ENCODE measurements around the gene PRRT1B. TPM values are rescaled to one million over a fixed set of nuclear protein-coding genes. Genes with fewer than 3 reads are reported as not detected.

PRRT1B gene
- polyA plus RNA-seq, 2 of the 4 experiments (the other 2 are of a cell fraction), result 0.79 to 0.80 TPM

DNA sequence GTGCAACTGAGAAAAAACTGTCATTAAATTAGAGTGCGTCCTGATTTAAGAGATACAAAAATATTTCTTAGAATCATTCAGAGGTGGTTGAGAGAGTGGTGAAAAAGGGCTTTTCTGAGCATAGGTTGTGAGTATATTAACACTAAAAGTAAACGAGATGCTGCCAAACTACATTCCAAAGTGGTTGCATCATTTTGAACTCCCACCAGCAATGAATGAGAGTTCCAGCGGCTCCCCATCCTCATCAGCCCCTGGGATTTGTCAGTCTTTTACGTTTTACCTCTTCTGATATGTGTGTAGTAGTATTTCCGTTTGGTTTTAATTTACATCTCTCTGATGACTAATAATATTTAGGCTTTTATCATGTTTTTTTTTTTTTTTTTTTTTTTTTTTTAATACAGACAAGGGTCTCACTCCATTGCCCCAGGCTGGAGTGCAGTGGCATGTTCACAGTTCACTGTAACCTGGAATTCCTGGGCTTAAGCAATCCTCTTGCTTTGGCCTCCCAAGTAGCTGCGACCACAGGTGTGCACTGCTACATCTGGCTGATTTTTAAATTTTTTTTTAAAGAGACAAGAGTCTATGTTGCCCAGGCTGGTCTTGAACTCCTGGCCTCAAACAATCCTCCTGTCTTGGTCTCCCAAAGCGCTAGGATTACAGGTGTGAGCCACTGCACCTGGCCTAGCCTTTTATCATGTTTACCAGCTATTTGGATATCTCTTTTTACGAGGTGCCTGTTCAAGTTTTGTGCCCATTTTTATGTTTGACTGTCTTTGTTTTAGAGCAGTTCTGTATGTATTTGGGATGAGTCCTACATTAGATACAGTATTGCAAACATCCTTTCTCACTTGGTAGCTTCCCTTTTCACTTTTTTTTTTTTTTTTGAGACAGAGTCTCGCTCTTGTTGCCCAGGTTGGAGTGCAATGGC lies 17.0 kb downstream of the PRRT1B start (continued):
- TF ChIP-seq RFX5 (IDR thresholded peaks at IDR 0.05), result no peak
- TF ChIP-seq SMC3 (IDR thresholded peaks at IDR 0.05), result no peak
- no peak for TF ChIP-seq FOXS1 (CRISPR knock-in tag; IDR thresholded peaks at IDR 0.05)
- no peak for TF ChIP-seq SREBF2 (IDR thresholded peaks at IDR 0.05)
- TF ChIP-seq RARB (CRISPR knock-in tag; IDR thresholded peaks at IDR 0.05), result no peak
- no peak for TF ChIP-seq CBX2 (IDR thresholded peaks at IDR 0.05; ENCODE audit: borderline replicate concordance, low read depth)
- no peak for TF ChIP-seq TFCP2L1 (CRISPR knock-in tag; IDR thresholded peaks at IDR 0.05)

DNA sequence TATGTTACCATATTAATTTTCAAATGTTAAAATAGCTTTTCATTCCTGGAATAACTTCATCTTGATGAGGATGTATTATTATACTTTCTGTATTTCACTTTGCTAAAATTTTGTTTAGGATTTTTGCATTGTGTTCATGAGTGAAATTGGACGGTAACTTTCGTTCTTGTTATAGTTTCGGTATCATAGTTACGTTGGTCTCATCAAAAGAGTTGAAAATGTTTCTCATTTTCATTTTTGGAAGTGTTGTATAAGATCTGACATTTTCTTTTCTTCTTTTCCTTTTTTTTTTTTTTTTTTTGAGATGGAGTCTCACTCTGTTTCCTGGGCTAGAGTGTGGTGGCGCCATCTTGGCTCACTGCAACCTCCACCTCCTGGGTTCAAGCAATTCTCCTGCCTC lies 20.0 kb downstream of the PRRT1B start:
- DNase-seq (ENCODE audit: low read depth in 1 of 2, low spot score in 1 of 2) (no peak), FAIRE-seq (no peak), ATAC-seq (no peak)
- POLR2A ChIA-PET, result no interaction called here
- no peak overlapping the region for H3K4me3 ChIP-seq
- H3K9me3 ChIP-seq, result peaks cover 13% of the 10 kb centered on the region; the same call in 2 of the 3 replicates
- no peaks in the 10 kb centered on the region for H3K4me1 ChIP-seq
- H3K27ac ChIP-seq, result no peak overlapping the region
- no peak for TF ChIP-seq POLR2A (IDR thresholded peaks at IDR 0.05; ENCODE audit: low read length)
- no peak for TF ChIP-seq EP300 (IDR thresholded peaks at IDR 0.05)
- no peak for TF ChIP-seq MAFK (IDR thresholded peaks at IDR 0.05; ENCODE audit: partially characterized antibody)
- no peak for TF ChIP-seq ESRRA (IDR thresholded peaks at IDR 0.05; ENCODE audit: borderline replicate concordance, low read length)
- no peak for TF ChIP-seq FOSB (CRISPR knock-in tag; IDR thresholded peaks at IDR 0.05)
- TF ChIP-seq KDM1A (IDR thresholded peaks at IDR 0.05; ENCODE audit: low read depth), result no peak
- no peak for TF ChIP-seq RNF2 (IDR thresholded peaks at IDR 0.05; ENCODE audit: borderline replicate concordance, low read depth)
- TF ChIP-seq BHLHE40 (IDR thresholded peaks at IDR 0.05; ENCODE audit: low read depth, low read length), result no peak
- no peak for TF ChIP-seq MAZ (IDR thresholded peaks at IDR 0.05; ENCODE audit: borderline replicate concordance, low read depth, low read length)
- TF ChIP-seq HMGXB4 (CRISPR knock-in tag; IDR thresholded peaks at IDR 0.05; ENCODE audit: borderline replicate concordance), result no peak
- CTCF ChIA-PET, result interaction anchor here (0.6 to 1.9 kb wide), 4 partner anchors 26 to 602 kb away, joined by 3 to 7 read pairs (median 3); no protein-coding TSS in a partner anchor
- 81% methylated on average over 5 of the region's 5 CpGs for WGBS (ENCODE audit: missing lambda C conversion rate)
- H3K4me2 ChIP-seq, result no peak overlapping the region

DNA sequence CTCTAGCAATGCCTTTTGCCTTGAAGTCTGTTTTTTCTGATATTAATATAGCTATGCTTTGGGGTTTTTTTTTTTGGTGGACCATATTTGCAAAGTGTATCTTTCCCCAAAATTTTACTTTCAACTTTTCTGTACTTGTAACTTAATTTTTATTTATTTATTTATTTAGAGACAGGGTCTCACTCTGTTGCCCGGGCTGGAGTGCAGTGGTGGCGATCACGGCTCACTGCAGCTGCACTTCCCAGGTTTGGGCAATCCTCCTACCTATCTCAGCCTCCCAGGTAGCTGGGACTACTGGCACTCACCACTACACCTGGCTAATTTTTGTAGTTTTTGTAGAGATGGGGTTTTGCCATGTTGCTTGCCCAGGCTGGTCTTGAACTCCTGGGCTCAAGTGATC lies 20.8 kb downstream of the PRRT1B start:
- TF ChIP-seq JUN (IDR thresholded peaks at IDR 0.05) (no peak), NPAS2 (CRISPR knock-in tag; IDR thresholded peaks at IDR 0.05; ENCODE audit: borderline replicate concordance) (no peak), SMC3 (IDR thresholded peaks at IDR 0.05) (no peak), CEBPB (IDR thresholded peaks at IDR 0.05) (no peak), ESRRA (IDR thresholded peaks at IDR 0.05; ENCODE audit: borderline replicate concordance, low read length) (no peak), EHF (CRISPR knock-in tag; IDR thresholded peaks at IDR 0.05) (no peak), ZC3H11A (IDR thresholded peaks at IDR 0.05) (no peak), MYC (IDR thresholded peaks at IDR 0.05; ENCODE audit: borderline replicate concordance, low read length) (no peak), ZFP36 (IDR thresholded peaks at IDR 0.05; ENCODE audit: borderline replicate concordance, partially characterized antibody) (no peak), HDAC2 (IDR thresholded peaks at IDR 0.05) (no peak), CHD4 (IDR thresholded peaks at IDR 0.05; ENCODE audit: borderline replicate concordance) (no peak)
- TF ChIP-seq, protein P1, sequence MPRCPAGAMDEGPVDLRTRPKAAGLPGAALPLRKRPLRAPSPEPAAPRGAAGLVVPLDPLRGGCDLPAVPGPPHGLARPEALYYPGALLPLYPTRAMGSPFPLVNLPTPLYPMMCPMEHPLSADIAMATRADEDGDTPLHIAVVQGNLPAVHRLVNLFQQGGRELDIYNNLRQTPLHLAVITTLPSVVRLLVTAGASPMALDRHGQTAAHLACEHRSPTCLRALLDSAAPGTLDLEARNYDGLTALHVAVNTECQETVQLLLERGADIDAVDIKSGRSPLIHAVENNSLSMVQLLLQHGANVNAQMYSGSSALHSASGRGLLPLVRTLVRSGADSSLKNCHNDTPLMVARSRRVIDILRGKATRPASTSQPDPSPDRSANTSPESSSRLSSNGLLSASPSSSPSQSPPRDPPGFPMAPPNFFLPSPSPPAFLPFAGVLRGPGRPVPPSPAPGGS (IDR thresholded peaks at IDR 0.05), result no peak
- TF ChIP-seq, protein P2, sequence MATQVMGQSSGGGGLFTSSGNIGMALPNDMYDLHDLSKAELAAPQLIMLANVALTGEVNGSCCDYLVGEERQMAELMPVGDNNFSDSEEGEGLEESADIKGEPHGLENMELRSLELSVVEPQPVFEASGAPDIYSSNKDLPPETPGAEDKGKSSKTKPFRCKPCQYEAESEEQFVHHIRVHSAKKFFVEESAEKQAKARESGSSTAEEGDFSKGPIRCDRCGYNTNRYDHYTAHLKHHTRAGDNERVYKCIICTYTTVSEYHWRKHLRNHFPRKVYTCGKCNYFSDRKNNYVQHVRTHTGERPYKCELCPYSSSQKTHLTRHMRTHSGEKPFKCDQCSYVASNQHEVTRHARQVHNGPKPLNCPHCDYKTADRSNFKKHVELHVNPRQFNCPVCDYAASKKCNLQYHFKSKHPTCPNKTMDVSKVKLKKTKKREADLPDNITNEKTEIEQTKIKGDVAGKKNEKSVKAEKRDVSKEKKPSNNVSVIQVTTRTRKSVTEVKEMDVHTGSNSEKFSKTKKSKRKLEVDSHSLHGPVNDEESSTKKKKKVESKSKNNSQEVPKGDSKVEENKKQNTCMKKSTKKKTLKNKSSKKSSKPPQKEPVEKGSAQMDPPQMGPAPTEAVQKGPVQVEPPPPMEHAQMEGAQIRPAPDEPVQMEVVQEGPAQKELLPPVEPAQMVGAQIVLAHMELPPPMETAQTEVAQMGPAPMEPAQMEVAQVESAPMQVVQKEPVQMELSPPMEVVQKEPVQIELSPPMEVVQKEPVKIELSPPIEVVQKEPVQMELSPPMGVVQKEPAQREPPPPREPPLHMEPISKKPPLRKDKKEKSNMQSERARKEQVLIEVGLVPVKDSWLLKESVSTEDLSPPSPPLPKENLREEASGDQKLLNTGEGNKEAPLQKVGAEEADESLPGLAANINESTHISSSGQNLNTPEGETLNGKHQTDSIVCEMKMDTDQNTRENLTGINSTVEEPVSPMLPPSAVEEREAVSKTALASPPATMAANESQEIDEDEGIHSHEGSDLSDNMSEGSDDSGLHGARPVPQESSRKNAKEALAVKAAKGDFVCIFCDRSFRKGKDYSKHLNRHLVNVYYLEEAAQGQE (IDR thresholded peaks at IDR 0.05), result no peak
- no peak for ATAC-seq
- CTCF ChIA-PET, result interaction anchor here (0.6 to 1.9 kb wide), 4 partner anchors 25 to 601 kb away, joined by 3 to 7 read pairs (median 3); no protein-coding TSS in a partner anchor

More for the DNA sequence above, 20.8 kb downstream of the PRRT1B start:
- POLR2A ChIA-PET, result no interaction called here
- peaks cover 13% of the 10 kb centered on the region; the same call in 2 of the 3 replicates for H3K9me3 ChIP-seq
- no peak overlapping the region for H3K4me2 ChIP-seq
- H3K4me3 ChIP-seq, result no peak overlapping the region
- no peaks in the 10 kb centered on the region for H3K4me1 ChIP-seq
- WGBS (ENCODE audit: missing lambda C conversion rate), result 91% methylated on average over 3 of the region's 3 CpGs
- FAIRE-seq (no peak), DNase-seq (ENCODE audit: low read depth in 1 of 2, low spot score in 1 of 2) (no peak)
- no peak overlapping the region for H3K27ac ChIP-seq
